Cardiac muscle cell (in vitro differentiated cells and primary cell): Measurements from ENCODE around the gene C6orf136. TPM values are rescaled to one million over a fixed set of nuclear protein-coding genes. Genes with fewer than 3 reads are reported as not detected.
A peak's percentile ranks its signal among the peaks of the same experiment; 100 is the strongest.

Experiments
- DNase-seq, 2 donors: peaks; one replicate each; pipeline versions ENCODE4 v3.0.0 to v3.0.0-alpha.2; 2010 to 2017; ENCODE audit warnings: low read depth in 1 of 2, low spot score in 1 of 2
- H3K27ac ChIP-seq: fragments of 200-600 bp; sonication (generic); 2 replicates; pipeline ENCODE4 v1.5.1; 2016
- H3K27me3 ChIP-seq: fragments of 200-600 bp; sonication (generic); 2 replicates; pipeline ENCODE4 v1.6.0; 2016; ENCODE audit warnings: control low read depth
- H3K36me3 ChIP-seq: fragments of 200-600 bp; sonication (generic); 2 replicates; pipeline ENCODE4 v1.5.1; 2016; ENCODE audit warnings: control low read depth
- H3K4me1 ChIP-seq: fragments of 200-600 bp; sonication (generic); 2 replicates; pipeline ENCODE4 v1.8.1; 2017; ENCODE audit warnings: low read depth, mild to moderate bottlenecking, mixed run types
- H3K4me3 ChIP-seq: fragments of 200-600 bp; sonication (generic); 2 replicates; pipeline ENCODE4 v1.5.1; 2016; ENCODE audit warnings: mild to moderate bottlenecking
- H3K9me3 ChIP-seq: fragments of 200-600 bp; sonication (generic); 2 replicates; pipeline ENCODE4 v1.5.1; 2017; ENCODE audit warnings: low read depth, mild to moderate bottlenecking, control low read depth
- polyA plus RNA-seq: library from polyadenylated mRNA; unstranded; fragments of >200 nt; fragmentation: Nextera tagmentation; extraction: Ambion mirVana; gene quantifications from 2 replicates; pipeline ENCODE4 v1.2.1, GENCODE V29; 2016
- total RNA-seq: library from RNA; depleted of rRNA; stranded (reverse); fragments of >200 nt; gene quantifications from 2 replicates; pipeline ENCODE4 v1.2.3, GENCODE V29; 2016
- TF ChIP-seq, protein P1 (sequence below): IDR thresholded peaks from 2 replicates; pipeline ENCODE4 v1.5.1; 2012; ENCODE audit warnings: low read depth, mild to moderate bottlenecking, low read length

C6orf136 gene
- total and polyA plus RNA-seq, 2 experiments from 2014 or later: 28.5 to 40.1 TPM

DNA sequence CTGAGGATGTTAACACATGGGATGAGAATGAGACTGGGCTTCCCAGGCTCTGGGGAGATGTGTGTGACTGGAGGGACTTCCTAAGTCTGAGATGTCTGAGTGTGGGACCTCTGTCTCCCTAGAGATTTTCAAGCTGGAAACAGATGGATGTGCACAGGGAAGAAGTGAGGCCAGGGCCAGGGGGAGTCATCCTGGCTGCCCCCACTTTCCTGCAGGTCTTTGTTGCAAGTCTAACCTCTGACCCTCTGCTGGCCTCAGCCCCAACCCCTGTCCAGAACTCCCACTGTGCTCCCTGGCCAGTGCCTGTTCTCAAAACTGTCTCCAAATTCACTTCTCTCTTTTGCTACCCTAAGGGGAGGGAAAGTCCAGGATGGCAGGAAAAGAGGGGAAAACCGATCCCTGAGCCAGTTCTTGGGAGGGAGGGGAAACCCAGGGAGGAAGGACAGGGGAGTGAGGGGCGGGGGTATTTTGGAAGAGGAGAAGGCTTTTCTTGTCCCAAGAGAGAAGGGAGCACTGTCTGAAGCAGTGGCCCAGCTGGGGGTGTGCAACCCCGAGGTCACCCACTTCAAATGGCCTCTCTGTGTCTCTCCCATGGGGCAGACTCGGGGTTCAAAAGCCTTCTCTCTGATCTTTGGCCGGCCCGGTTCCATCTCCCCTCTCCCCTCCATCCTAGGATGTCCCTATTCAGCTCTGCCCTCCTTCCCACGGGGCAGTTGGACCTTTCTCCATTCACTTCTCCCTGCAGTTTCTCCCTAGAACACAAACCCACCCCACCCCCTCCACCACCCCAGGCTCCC is 36.4 kb downstream of the C6orf136 start:
- Histone ChIP-seq H3K4me3 (peak overlapping the region; percentile 2), H3K9me3 (no peaks in the 10 kb centered on the region), H3K27ac (peak overlapping the region; percentile 88), H3K4me1 (peaks cover 52% of the 10 kb centered on the region), H3K27me3 (no peaks in the 10 kb centered on the region), H3K36me3 (peaks cover 5% of the 10 kb centered on the region)
- DNase-seq: no peak
- TF ChIP-seq, protein P1, sequence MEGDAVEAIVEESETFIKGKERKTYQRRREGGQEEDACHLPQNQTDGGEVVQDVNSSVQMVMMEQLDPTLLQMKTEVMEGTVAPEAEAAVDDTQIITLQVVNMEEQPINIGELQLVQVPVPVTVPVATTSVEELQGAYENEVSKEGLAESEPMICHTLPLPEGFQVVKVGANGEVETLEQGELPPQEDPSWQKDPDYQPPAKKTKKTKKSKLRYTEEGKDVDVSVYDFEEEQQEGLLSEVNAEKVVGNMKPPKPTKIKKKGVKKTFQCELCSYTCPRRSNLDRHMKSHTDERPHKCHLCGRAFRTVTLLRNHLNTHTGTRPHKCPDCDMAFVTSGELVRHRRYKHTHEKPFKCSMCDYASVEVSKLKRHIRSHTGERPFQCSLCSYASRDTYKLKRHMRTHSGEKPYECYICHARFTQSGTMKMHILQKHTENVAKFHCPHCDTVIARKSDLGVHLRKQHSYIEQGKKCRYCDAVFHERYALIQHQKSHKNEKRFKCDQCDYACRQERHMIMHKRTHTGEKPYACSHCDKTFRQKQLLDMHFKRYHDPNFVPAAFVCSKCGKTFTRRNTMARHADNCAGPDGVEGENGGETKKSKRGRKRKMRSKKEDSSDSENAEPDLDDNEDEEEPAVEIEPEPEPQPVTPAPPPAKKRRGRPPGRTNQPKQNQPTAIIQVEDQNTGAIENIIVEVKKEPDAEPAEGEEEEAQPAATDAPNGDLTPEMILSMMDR: no peak

DNA sequence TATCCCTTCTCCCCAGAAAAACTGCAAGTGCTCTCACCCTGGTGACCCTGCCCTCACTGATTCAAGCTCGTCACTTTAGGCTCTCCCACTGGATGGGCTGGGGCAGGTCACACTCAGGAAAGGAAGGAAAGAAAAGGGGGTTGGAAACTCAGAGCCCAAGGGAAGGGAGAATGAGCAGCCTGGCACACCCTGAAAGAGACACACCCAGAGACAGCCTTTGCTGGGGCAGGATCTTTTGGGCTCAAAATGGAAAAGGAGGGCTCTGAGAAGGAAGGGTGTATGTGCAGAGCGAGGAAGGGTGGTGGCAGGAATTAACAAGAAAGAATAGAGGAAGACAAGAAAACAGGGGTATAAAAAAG is 37.0 kb downstream of the C6orf136 start:
- H3K4me1 ChIP-seq: peaks cover 52% of the 10 kb centered on the region
- TF ChIP-seq, protein P1: no peak
- H3K27ac ChIP-seq: peak overlapping the region; percentile 88
- H3K27me3 ChIP-seq: no peaks in the 10 kb centered on the region
- H3K36me3 ChIP-seq: no peaks in the 10 kb centered on the region
- peak overlapping the region; percentile 2 for H3K4me3 ChIP-seq
- no peak for DNase-seq
- no peaks in the 10 kb centered on the region for H3K9me3 ChIP-seq

DNA sequence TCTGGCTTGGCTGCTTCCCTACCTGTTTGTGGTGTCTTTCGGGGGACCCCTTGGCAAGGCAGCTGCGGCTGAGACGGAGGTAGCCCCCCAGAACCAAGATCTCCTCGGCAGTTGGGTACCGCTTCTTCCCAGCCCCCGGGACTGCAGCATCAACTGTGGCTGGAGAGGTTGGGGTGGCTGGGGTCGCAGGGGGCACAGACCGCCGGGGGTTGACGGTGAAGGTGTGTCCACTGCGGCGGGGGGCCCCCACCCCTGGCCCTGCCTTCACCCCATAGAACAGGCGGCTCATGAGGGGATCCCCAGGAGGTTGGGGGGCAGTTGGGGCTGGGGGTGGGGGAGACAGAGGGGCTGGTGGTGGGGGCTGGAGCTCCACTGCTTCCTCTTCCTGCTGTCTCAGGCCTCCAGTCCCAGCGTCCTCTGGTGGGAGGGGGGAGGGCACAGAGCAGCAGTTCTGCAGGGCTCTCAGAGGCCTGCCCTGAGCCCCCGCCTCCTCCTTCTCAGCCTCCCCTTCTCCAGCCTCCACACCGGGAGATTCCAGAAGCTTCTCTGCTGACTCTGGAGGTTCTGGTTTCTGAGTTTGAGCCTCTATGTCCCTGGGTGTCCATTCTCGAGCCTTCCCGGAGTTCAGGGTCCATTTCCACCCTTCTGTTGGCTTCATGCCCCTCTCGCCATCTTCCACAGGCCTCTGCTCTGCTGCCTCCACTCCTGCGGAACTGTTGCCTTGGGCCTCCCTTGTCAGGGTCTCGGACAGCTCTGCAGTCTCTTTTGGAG is 37.6 kb downstream of the C6orf136 start:
- peak overlapping the region; percentile 88 for H3K27ac ChIP-seq

DNA sequence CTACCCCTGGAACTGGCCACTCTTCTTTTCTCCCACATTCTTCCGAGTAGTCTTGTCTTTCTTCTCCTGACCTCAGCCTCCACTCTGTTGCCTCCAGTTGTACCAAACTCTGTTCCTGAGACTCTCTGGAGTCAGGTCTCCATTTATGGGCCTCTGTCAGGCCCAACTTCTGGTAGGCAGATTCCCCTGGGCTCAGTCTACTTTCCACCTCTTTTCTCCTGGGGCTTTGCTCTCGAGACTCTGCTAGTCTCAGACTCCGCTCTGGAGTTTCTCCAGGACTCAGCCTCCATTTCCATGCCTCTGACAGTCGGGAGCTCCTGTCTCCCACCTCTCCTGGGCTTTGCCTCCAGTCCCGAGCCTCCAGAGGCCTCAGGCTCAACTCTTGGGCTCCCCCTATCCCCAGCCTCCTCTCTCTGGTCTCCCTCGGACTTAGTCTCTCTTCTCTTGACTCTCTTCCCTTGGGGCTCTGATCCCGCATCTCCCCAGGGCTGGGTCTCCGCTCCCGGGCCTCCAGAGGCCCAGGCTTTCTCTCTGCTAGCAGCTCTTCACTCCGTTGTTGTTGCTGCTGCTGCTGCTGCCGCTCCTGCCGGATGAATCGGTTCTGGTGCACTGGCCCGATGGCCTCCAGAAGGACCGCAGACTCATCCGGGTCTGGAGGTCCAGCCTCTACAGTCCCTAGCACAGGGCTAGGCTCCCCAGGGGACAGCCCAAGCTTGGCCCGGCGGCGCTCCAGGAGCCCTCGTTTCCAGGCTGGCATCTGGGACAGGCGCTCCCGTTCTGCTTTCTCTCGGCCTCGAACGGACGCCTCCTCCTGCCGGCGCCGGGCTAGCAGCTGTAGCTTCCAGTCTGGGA is 38.5 kb downstream of the C6orf136 start:
- Histone ChIP-seq H3K4me1 (peaks cover 60% of the 10 kb centered on the region), H3K27ac (peak overlapping the region; percentile 88)

More for the DNA sequence above, 37.6 kb downstream of the C6orf136 start:
- Histone ChIP-seq H3K4me3 (peak overlapping the region; percentile 2), H3K9me3 (no peaks in the 10 kb centered on the region), H3K27me3 (no peaks in the 10 kb centered on the region), H3K36me3 (no peaks in the 10 kb centered on the region), H3K4me1 (peaks cover 56% of the 10 kb centered on the region)
- peak in 1 of 2 donors; percentile 57 for DNase-seq
- TF ChIP-seq, protein P1: no peak

More for the DNA sequence above, 38.5 kb downstream of the C6orf136 start:
- H3K27me3 ChIP-seq: no peaks in the 10 kb centered on the region
- H3K4me3 ChIP-seq: peak overlapping the region; percentile 63
- TF ChIP-seq, protein P1: peak; percentile 41
- no peaks in the 10 kb centered on the region for H3K9me3 ChIP-seq
- H3K36me3 ChIP-seq: no peaks in the 10 kb centered on the region
- no peak for DNase-seq
